ENCODE results near the gene IGF2BP2.

DNA sequence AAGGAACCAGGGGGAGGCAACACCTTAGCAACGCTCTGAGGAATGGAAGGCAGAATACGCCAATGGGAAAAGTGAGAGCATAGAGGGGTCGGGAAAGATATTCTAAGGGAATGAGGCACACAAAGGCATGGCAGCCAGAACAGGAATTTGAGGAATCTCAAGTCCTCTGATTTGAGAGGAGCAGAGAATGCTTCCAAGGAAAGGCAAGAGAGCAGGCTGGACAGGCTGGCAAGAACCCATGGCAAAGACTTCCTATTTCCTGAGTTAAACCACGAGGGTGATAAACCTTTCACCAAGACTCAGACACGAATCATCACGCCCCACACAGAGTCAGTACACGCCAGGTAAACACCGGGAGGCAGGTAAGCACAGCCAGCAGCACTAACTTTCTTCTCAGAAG is 109.8 kb downstream of the IGF2BP2 start:
- TF ChIP-seq CTCF (IDR thresholded peaks at IDR 0.05) = no peak
- no peak for TF ChIP-seq POLR2A (IDR thresholded peaks at IDR 0.05)
